Peyer's patch (tissue), 4 donors: ENCODE data around the gene GARS1.

ENCODE experiments used
- POLR2A ChIP-seq, 2 donors: fragments of 450-650 bp; IDR thresholded peaks; one replicate each; pipeline ENCODE4 v1.5.1; 2017; ENCODE audit warnings: antibody characterized with exemption in 2 of 2, mild to moderate bottlenecking in 2 of 2, moderate library complexity in 2 of 2
- TF ChIP-seq, protein P1 (sequence below), 6 experiments: fragments of 450-650 bp in 4 of 6; fragments of 200-600 bp in 2 of 6; sonication (generic) in 1 of 6; IDR thresholded peaks; one replicate each; pipeline ENCODE4 v1.5.1; 2017 to 2019; ENCODE audit warnings: antibody characterized with exemption in 6 of 6, mild to moderate bottlenecking in 3 of 6, moderate library complexity in 1 of 6

DNA sequence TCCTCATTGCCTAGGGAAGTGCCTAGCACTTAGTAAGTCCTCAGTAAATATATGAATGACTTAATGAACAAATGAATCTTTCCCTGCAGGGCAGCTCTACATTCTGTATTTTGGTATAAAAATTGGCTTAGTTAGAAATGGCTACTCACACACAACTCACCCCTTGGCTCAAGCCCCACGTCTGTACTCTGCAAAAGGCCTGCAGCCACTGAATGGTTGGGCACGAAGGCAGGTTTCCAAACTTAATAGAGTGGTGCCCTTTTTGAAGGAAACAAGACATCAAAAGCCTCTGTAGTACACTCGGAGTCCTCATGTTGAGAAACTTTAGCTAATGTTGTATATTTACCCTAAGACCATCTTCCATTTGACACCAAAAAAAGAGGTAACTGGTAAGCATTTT is 51.0 kb downstream of the GARS1 start:
- TF ChIP-seq, protein P1, sequence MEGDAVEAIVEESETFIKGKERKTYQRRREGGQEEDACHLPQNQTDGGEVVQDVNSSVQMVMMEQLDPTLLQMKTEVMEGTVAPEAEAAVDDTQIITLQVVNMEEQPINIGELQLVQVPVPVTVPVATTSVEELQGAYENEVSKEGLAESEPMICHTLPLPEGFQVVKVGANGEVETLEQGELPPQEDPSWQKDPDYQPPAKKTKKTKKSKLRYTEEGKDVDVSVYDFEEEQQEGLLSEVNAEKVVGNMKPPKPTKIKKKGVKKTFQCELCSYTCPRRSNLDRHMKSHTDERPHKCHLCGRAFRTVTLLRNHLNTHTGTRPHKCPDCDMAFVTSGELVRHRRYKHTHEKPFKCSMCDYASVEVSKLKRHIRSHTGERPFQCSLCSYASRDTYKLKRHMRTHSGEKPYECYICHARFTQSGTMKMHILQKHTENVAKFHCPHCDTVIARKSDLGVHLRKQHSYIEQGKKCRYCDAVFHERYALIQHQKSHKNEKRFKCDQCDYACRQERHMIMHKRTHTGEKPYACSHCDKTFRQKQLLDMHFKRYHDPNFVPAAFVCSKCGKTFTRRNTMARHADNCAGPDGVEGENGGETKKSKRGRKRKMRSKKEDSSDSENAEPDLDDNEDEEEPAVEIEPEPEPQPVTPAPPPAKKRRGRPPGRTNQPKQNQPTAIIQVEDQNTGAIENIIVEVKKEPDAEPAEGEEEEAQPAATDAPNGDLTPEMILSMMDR (IDR thresholded peaks at IDR 0.05) = no peak
- TF ChIP-seq POLR2A (IDR thresholded peaks at IDR 0.05) = no peak
